ENCODE results near the gene FUZ.

The FUZ gene

GRCh38 chr19:49830766-49831165, 17.7 kb upstream of the FUZ start:
- H3K27ac ChIP-seq (ENCODE audit: extremely low read depth, low read depth, low read length) = 0 out of 2 replicates have a peak overlapping the region, but pooled peaks have one; percentile 9
- H3K9me3 ChIP-seq (ENCODE audit: control insufficient read depth, insufficient read depth, low read depth, low read length) = no peaks in the 10 kb centered on the region
- H3K36me3 ChIP-seq (ENCODE audit: control insufficient read depth in 2 of 2, insufficient read depth in 1 of 2, low read length in 2 of 2) = peaks cover 6 to 89% of the 10 kb centered on the region in 2 experiments; a peak in 2 of 3 replicates
- no peaks in the 10 kb centered on the region for H3K4me1 ChIP-seq (ENCODE audit: control insufficient read depth, insufficient read depth, low read length)
- CTCF ChIA-PET = no interaction called here
- POLR2A ChIA-PET = no interaction called here
- H3K4me3 ChIP-seq (ENCODE audit: low read depth, low read length) = no peak overlapping the region
- TF ChIP-seq ZNF248 (tag by site-specific recombination; IDR thresholded peaks at IDR 0.05) (no peak), ZNF785 (tag by site-specific recombination; IDR thresholded peaks at IDR 0.05) (no peak), ZNF514 (tag by site-specific recombination; IDR thresholded peaks at IDR 0.05) (no peak), ZNF510 (tag by site-specific recombination; IDR thresholded peaks at IDR 0.05; ENCODE audit: insufficient replicate concordance) (no peak), ZNF302 (tag by site-specific recombination; IDR thresholded peaks at IDR 0.05; ENCODE audit: low read depth) (no peak), HOXA7 (CRISPR knock-in tag; IDR thresholded peaks at IDR 0.05; ENCODE audit: borderline replicate concordance) (no peak), ZNF280C (tag by site-specific recombination; IDR thresholded peaks at IDR 0.05) (no peak), KLF10 (tag by site-specific recombination; IDR thresholded peaks at IDR 0.05) (no peak), ZSCAN5A (tag by site-specific recombination; IDR thresholded peaks at IDR 0.05) (no peak), SP2 (tag by site-specific recombination; IDR thresholded peaks at IDR 0.05) (no peak), ZNF629 (tag by site-specific recombination; IDR thresholded peaks at IDR 0.05) (no peak), HIC1 (tag by site-specific recombination; IDR thresholded peaks at IDR 0.05) (no peak), ZNF280D (tag by site-specific recombination; IDR thresholded peaks at IDR 0.05) (no peak), MEIS1 (CRISPR knock-in tag; IDR thresholded peaks at IDR 0.05; ENCODE audit: borderline replicate concordance) (no peak), ZBTB6 (tag by site-specific recombination; IDR thresholded peaks at IDR 0.05) (no peak), ZNF2 (tag by site-specific recombination; IDR thresholded peaks at IDR 0.05) (no peak), ZNF768 (tag by site-specific recombination; IDR thresholded peaks at IDR 0.05) (no peak), ZNF600 (tag by site-specific recombination; IDR thresholded peaks at IDR 0.05) (no peak)

Data from HEK293 (cell line).